Adipocyte (in vitro differentiated cells): ENCODE results near the gene RHBDL2.
A peak's percentile ranks its signal among the peaks of the same experiment; 100 is the strongest.

Experiments
- DNase-seq: peaks from one replicate; pipeline ENCODE4 v3.0.0-alpha.2; 2015; ENCODE audit warnings: low read depth
- H3K27me3 ChIP-seq: replicated peaks from 2 replicates; pipeline ENCODE4 v1.7.0; 2013; ENCODE audit warnings: mild to moderate bottlenecking, low read length, moderate library complexity; ENCODE audit not compliant: control insufficient read depth, insufficient read depth
- H3K36me3 ChIP-seq: 2 replicates; pipeline ENCODE4 v1.7.0; 2013; ENCODE audit warnings: low read length, mild to moderate bottlenecking, moderate library complexity; ENCODE audit not compliant: control insufficient read depth, insufficient read depth, severe bottlenecking
- H3K4me1 ChIP-seq: 2 replicates; pipeline ENCODE4 v1.7.0; 2013; ENCODE audit warnings: mild to moderate bottlenecking, low read length, moderate library complexity; ENCODE audit not compliant: control insufficient read depth, insufficient read depth
- H3K4me3 ChIP-seq: 2 replicates; pipeline ENCODE4 v1.7.0; 2013; ENCODE audit warnings: mild to moderate bottlenecking, low read length, moderate library complexity
- H3K9ac ChIP-seq: 2 replicates; pipeline ENCODE4 v1.7.0; 2013; ENCODE audit warnings: mild to moderate bottlenecking, low read length, moderate library complexity
- H3K9me3 ChIP-seq: 2 replicates; pipeline ENCODE4 v1.7.0; 2013; ENCODE audit warnings: mild to moderate bottlenecking, low read length, moderate library complexity; ENCODE audit not compliant: control insufficient read depth

RHBDL2 gene

DNA sequence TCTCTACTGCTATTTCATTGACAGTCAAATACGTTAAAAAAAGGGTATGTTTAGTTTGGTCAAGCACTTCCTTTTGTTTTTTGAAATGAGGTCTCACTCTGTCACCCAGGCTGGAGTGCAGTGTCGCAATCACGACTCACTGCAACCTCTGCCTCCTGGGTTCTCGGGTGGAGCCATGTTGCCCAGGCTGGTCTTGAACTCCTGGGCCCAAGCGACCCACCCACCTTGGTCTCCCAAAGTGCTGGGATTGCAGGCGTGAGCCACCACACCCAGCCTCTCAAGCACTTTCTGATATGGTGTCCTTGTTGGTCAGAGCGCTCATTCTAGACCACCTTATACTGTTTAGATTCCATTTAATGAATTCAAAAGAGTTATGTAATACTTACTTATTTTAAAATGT is 20.9 kb upstream of the RHBDL2 start:
- no peak overlapping the region for H3K9ac ChIP-seq
- H3K4me1 ChIP-seq: peaks cover 11% of the 10 kb centered on the region
- peak; percentile 43 for DNase-seq
- no peaks in the 10 kb centered on the region for H3K9me3 ChIP-seq
- H3K27me3 ChIP-seq: no peaks in the 10 kb centered on the region
- no peak overlapping the region for H3K4me3 ChIP-seq
- no peaks in the 10 kb centered on the region for H3K36me3 ChIP-seq

- Histone ChIP-seq H3K4me3 (no peak overlapping the region), H3K9ac (peak overlapping the region; percentile 16), H3K36me3 (no peaks in the 10 kb centered on the region), H3K27me3 (no peaks in the 10 kb centered on the region), H3K4me1 (peaks cover 11% of the 10 kb centered on the region), H3K9me3 (no peaks in the 10 kb centered on the region)
- peak; percentile 42 for DNase-seq
These were observed 20.5 kb upstream of the RHBDL2 start for GRCh38 chr1:38962113-38962512.

- Histone ChIP-seq H3K4me3 (no peak overlapping the region), H3K4me1 (peaks cover 11% of the 10 kb centered on the region), H3K27me3 (no peaks in the 10 kb centered on the region), H3K9me3 (no peaks in the 10 kb centered on the region), H3K9ac (no peak overlapping the region), H3K36me3 (no peaks in the 10 kb centered on the region)
- no peak for DNase-seq
These were observed 17.3 kb upstream of the RHBDL2 start for GRCh38 chr1:38958967-38959366.

DNA sequence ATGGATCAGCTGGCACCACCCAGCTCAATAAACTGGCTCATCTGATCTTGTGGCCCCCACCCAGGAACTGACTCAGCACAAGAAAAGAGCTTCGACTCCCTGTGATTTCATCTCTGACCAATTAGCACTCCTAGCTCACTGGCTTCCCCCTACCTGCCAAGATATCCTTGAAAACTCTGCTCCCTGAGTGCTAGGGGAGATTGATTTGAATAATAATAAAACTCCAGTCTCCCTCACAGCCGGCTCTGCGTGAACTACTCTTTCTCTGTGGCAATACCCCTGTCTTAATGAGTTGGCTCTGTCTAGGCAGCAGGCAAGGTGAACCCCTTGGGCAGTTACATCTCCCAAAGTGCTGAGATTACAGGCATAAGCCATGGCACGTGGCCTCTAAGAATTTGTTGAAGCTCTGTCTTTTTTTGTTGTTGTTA is 11.8 kb upstream of the RHBDL2 start:
- no peak overlapping the region for H3K9ac ChIP-seq
- no peaks in the 10 kb centered on the region for H3K27me3 ChIP-seq
- no peaks in the 10 kb centered on the region for H3K4me1 ChIP-seq
- no peak overlapping the region for H3K4me3 ChIP-seq
- no peak for DNase-seq
- no peaks in the 10 kb centered on the region for H3K9me3 ChIP-seq
- H3K36me3 ChIP-seq: no peaks in the 10 kb centered on the region

- H3K27me3 ChIP-seq: no peaks in the 10 kb centered on the region
- DNase-seq: no peak
- H3K4me3 ChIP-seq: no peak overlapping the region
- peaks cover 5% of the 10 kb centered on the region for H3K9me3 ChIP-seq
- H3K4me1 ChIP-seq: no peaks in the 10 kb centered on the region
- no peaks in the 10 kb centered on the region for H3K36me3 ChIP-seq
- no peak overlapping the region for H3K9ac ChIP-seq
These were observed 8.9 kb upstream of the RHBDL2 start for GRCh38 chr1:38950553-38950952.

DNA sequence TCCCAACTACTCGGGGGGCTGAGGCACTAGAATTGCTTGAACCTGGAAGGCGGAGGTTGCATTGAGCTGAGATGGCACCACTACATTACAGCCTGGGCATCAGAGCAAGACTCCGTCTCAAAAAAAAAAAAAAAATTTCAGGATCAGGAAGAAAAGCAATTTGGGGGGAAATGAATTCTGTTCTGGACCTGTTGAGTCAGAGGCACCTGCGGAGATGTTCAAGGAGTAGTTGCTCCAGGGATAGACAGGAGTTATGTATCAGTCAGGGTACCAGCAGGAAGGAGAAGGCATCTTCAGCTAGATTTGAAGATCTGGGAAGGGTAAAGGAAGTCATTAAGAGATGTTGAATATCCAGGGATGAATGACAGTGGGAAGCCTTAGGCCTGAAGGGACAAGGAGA is 2.9 kb upstream of the RHBDL2 start:
- Histone ChIP-seq H3K4me3 (no peak overlapping the region), H3K36me3 (no peaks in the 10 kb centered on the region), H3K9ac (no peak overlapping the region), H3K4me1 (peaks cover 9% of the 10 kb centered on the region), H3K9me3 (peaks cover 5% of the 10 kb centered on the region), H3K27me3 (no peaks in the 10 kb centered on the region)
- DNase-seq: no peak

- peaks cover 5% of the 10 kb centered on the region for H3K9me3 ChIP-seq
- no peak overlapping the region for H3K4me3 ChIP-seq
- DNase-seq: no peak
- H3K9ac ChIP-seq: no peak overlapping the region
- H3K36me3 ChIP-seq: no peaks in the 10 kb centered on the region
- peaks cover 9% of the 10 kb centered on the region for H3K4me1 ChIP-seq
- H3K27me3 ChIP-seq: no peaks in the 10 kb centered on the region
These were observed 1.2 kb upstream of the RHBDL2 start for GRCh38 chr1:38942664-38943428.

GRCh38 chr1:38941093-38941492 is 537 bp downstream of the RHBDL2 start:
- peaks cover 9% of the 10 kb centered on the region for H3K4me1 ChIP-seq
- H3K27me3 ChIP-seq: no peaks in the 10 kb centered on the region
- H3K9ac ChIP-seq: peak overlapping the region; percentile 69
- H3K4me3 ChIP-seq: peak overlapping the region; percentile 77
- no peaks in the 10 kb centered on the region for H3K9me3 ChIP-seq
- no peak for DNase-seq
- no peaks in the 10 kb centered on the region for H3K36me3 ChIP-seq

GRCh38 chr1:38940339-38941047 is 1.1 kb downstream of the RHBDL2 start:
- Histone ChIP-seq H3K9ac (no peak overlapping the region), H3K4me1 (peaks cover 9% of the 10 kb centered on the region)
- DNase-seq: no peak

DNA sequence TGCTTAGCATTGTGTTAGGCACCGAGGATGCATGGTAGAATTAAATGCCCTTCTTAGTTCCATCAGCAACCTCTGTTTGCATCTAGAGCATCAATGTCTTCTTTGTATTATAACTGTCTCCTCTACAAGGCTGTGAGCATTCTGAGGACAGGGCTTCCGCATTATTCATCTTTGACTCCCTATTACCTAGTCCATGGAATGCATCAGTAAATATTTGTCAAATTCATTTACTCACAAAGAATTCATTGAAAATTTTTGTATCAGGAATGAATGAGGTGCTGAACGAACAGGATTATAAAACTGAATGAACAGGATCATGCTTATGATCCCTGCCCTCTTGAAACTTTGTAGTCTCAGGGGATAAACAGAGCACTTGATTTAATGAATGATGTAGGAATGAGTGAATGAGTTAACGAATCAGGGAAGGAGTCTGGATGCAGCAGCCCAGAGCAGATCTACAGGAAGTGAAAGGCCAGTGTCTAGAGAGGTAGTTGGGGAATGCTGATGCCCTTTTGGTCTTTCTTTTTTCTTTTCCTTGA is 2.8 kb downstream of the RHBDL2 start:
- Histone ChIP-seq H3K36me3 (no peaks in the 10 kb centered on the region), H3K4me3 (no peak overlapping the region), H3K9ac (no peak overlapping the region), H3K27me3 (no peaks in the 10 kb centered on the region), H3K4me1 (peaks cover 9% of the 10 kb centered on the region), H3K9me3 (no peaks in the 10 kb centered on the region)
- no peak for DNase-seq

More at GRCh38 chr1:38940339-38941047, 1.1 kb downstream of the RHBDL2 start:
- Histone ChIP-seq H3K4me3 (peak overlapping the region; percentile 77), H3K9me3 (no peaks in the 10 kb centered on the region), H3K27me3 (no peaks in the 10 kb centered on the region), H3K36me3 (no peaks in the 10 kb centered on the region)

DNA sequence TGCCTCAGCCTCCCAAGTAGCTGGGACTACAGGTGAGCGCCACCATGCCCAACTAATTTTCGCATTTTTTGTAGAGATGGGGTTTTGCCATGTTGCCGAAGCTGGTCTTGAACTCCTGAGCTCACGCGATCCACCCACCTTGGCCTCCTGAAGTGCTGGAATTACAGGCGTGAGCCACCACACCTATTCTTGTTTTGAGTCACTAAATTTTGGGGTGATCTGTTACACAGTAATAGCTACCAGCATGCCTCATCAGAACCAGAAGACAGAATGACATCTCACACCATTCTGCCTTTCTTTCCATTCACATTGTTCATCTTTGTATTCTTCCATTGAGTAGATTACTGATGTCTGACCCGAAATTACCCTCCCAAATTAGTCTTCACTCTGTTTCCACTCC is 9.1 kb downstream of the RHBDL2 start:
- DNase-seq: no peak
- no peak overlapping the region for H3K9ac ChIP-seq
- no peak overlapping the region for H3K4me3 ChIP-seq
- H3K9me3 ChIP-seq: no peaks in the 10 kb centered on the region
- H3K4me1 ChIP-seq: no peaks in the 10 kb centered on the region
- no peaks in the 10 kb centered on the region for H3K36me3 ChIP-seq
- no peaks in the 10 kb centered on the region for H3K27me3 ChIP-seq
